ENCODE measurements around the gene ACTN1.

ACTN1 gene

DNA sequence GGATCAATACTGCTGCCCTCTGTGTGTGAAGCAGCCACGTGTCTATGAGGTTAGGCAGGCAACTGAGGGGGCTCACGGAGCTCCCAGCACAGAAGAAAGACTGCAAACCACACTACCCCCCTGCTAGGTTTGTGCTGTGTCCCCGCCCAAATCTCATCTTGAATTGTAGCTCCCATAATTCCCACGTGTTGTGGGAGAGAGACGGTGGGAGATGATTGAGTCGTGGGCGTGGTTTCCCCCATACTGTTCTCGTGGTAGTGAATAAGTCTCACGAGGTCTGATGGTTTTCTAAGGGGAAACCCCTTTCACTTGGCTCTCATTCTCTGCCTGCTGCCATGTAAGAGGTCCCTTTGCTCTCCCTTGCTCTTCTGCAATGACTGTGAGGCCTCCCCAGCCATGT is 68.6 kb downstream of the ACTN1 start:
- TF ChIP-seq, protein P1, sequence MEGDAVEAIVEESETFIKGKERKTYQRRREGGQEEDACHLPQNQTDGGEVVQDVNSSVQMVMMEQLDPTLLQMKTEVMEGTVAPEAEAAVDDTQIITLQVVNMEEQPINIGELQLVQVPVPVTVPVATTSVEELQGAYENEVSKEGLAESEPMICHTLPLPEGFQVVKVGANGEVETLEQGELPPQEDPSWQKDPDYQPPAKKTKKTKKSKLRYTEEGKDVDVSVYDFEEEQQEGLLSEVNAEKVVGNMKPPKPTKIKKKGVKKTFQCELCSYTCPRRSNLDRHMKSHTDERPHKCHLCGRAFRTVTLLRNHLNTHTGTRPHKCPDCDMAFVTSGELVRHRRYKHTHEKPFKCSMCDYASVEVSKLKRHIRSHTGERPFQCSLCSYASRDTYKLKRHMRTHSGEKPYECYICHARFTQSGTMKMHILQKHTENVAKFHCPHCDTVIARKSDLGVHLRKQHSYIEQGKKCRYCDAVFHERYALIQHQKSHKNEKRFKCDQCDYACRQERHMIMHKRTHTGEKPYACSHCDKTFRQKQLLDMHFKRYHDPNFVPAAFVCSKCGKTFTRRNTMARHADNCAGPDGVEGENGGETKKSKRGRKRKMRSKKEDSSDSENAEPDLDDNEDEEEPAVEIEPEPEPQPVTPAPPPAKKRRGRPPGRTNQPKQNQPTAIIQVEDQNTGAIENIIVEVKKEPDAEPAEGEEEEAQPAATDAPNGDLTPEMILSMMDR (IDR thresholded peaks at IDR 0.05) = no peak

DNA sequence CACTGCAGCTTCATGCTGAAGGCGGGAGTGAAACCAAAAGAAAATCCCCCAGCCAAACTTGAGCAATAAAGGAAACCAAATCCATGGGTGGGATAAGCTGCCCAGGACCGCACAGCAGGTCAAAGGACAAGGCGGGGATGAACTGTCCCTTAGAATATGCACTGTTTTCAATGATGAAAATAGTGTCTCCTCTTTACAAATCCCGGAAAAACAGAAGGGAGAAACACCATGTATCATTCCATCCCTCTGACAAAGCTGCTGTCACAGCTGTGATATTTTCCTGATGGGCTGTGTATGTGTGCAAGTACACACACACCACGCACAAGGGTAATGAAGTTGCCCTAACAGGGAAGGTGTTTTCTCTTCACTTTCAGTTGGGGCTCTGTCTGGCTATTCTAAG is 70.3 kb downstream of the ACTN1 start:
- TF ChIP-seq, protein P1 (IDR thresholded peaks at IDR 0.05) = no peak

DNA sequence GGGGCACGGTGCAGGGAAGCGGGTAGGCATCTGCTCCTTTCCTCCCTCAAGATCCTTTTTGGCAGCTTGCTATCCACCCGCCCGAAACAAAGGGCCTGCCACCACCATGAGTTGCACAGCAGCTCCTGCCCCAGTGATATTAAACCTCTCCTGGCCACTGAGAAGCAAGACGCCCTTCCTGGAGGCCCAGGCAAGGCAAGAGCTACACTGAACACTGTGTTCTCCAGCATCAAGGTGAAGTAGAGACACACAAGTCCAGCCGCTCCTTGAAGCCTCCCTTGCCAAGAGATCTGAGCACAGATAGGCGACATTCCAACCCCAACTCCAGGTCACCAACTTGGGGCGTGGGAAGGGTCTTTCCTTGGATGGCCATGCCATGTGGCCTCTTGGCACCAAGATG is 70.9 kb downstream of the ACTN1 start:
- TF ChIP-seq, protein P1 (IDR thresholded peaks at IDR 0.05) = no peak

DNA sequence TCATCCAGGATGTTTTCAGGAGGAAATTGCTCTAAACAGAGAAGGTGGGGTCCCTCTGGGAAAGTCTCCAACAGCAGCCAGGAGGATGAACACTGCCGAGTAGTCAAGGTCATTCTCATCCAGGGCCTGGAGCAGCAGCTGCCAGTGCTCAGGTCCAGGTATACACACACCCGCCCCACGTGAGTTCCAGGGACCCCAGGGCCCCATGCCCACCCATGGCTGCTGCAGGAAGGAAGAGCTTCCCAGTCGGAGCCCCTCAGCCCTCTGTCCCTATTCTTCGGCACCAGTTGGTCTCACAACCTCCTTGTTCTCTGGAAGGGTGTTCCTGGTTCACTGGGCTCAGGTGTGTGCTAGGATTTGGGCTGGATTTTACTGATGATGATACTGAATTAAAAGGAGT is 72.7 kb downstream of the ACTN1 start:
- TF ChIP-seq, protein P1 (IDR thresholded peaks at IDR 0.05) = no peak

DNA sequence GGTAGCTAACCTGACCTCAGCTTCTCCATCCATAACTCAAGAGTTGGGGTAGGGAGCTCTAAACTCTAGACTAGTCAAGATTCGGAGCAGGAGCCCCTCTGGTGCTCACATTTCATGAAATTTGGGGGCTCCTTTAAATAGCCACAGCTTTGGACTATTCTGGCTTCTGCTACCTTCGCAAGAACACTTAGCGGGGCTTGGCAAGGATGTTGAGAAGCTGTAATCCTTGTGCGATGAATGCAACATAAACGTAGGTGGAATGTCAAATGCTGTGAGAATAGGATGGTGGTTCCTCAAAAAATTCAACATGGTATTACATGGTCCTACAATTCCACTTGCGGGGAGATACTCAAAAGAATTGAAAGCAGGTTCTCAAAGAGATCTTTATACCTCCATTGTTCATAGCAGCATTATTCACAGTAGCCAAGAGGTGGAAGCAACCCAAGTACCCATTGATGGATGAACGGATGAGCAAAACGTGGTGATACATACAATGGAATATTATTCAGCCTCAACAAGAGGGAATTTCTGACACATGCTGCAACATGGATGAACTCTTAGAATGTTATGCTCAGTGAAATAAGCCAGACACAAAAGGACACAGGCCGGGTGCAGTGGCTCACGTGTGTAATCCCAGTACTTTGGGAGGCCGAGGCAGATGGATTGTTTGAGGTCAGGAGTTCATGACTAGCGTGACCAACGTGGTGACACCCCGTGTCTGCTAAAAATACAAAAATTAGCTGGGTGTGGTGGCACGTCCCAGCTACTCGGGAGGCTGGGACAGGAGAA is 73.8 kb downstream of the ACTN1 start:
- TF ChIP-seq, protein P1 (IDR thresholded peaks at IDR 0.05) = no peak

DNA sequence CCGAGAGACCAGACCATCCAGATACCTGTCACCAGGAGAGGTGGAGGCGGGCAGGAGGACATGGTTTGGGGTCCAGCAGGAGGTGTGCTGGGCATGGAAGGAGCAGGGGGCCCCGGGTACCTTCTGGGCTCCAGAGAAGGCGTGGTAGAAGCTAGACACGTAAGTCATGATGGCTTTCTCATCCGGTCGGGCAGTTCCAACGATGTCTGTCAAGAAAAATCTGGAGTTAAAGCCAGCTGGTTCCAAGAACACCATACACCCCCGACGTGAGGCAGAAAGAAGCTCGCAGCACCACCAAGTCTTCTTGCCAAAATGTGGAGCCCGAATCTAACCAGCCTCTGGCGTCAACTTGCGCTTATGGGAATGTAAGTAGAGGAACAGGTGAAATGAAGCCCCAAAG is 76.7 kb downstream of the ACTN1 start:
- TF ChIP-seq, protein P1 (IDR thresholded peaks at IDR 0.05) = no peak

DNA sequence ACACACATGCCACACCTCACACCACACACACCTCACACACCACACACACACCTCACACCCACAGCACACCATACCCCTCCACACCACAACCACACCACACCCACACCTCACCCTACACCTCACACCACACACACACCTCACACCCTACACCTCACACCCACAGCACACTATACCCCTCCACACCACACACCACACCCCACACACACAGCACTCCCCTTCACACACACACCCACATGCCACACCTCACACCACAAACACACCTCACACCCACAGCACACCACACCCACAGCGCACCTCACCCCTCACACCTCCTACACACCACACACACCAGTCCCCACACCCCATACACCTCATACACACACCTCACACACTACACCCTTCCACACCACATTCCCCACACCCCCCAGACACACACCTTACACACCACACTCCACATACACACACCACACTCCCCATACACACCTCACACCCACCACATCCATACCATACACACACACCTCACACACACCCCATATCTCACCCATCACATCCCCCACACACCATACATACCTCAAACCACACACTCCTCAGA is 80.0 kb downstream of the ACTN1 start:
- TF ChIP-seq, protein P1 (IDR thresholded peaks at IDR 0.05) = no peak
